Mesothelial cell of epicardium (in vitro differentiated cells): ENCODE data around the gene HECTD4. TPM values are rescaled to one million over a fixed set of nuclear protein-coding genes. Genes with fewer than 3 reads are reported as not detected.

Source experiments
- DNase-seq, 2 experiments: peaks; one replicate each; pipeline ENCODE4 v3.0.0; 2021; ENCODE audit warnings: low spot score in 2 of 2; ENCODE audit not compliant: unreplicated experiment in 2 of 2
- H3K27ac Mint-ChIP-seq: 2 replicates; pipeline ENCODE4 v1.8.0; 2021; ENCODE audit warnings: mixed read lengths
- H3K27me3 Mint-ChIP-seq: 2 replicates; pipeline ENCODE4 v1.8.0; 2021; ENCODE audit warnings: low read depth, mixed read lengths
- H3K36me3 Mint-ChIP-seq: 2 replicates; pipeline ENCODE4 v1.8.0; 2021; ENCODE audit warnings: mixed read lengths
- H3K4me1 Mint-ChIP-seq: 2 replicates; pipeline ENCODE4 v1.8.0; 2021; ENCODE audit warnings: mixed read lengths
- H3K4me3 Mint-ChIP-seq: 2 replicates; pipeline ENCODE4 v1.8.0; 2021; ENCODE audit warnings: mild to moderate bottlenecking, moderate library complexity, mixed read lengths
- H3K9me3 Mint-ChIP-seq: 2 replicates; pipeline ENCODE4 v1.8.0; 2021; ENCODE audit warnings: mixed read lengths
- total RNA-seq: library from RNA; stranded (reverse); gene quantifications from 3 replicates; pipeline ENCODE4 v1.2.1, GENCODE V29; 2021
- TF ChIP-seq, protein P1 (sequence below): fragments of 200-600 bp; sonication (generic); IDR thresholded peaks from one replicate; pipeline ENCODE4 v1.5.0; 2021; ENCODE audit warnings: antibody characterized with exemption; ENCODE audit not compliant: unreplicated experiment

HECTD4 gene
- total RNA-seq, 1 donor from 2014 or later = 89.8 TPM

DNA sequence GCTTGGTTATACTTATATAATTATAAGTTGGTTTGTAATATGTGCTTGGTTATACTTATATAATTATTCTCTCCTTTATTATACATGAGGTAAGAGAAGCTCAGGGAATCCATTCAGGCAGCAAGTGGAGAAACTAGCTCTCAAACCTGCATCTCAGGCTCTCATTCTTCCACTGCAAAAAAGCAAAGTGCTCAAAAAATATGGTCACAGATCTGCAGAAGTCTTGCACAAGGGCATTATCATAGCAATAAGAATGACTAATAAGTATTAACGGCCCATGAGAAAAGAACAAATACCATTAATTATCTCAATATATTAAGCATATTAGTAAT lies 257.3 kb downstream of the HECTD4 start:
- no peak for DNase-seq
- TF ChIP-seq, protein P1, sequence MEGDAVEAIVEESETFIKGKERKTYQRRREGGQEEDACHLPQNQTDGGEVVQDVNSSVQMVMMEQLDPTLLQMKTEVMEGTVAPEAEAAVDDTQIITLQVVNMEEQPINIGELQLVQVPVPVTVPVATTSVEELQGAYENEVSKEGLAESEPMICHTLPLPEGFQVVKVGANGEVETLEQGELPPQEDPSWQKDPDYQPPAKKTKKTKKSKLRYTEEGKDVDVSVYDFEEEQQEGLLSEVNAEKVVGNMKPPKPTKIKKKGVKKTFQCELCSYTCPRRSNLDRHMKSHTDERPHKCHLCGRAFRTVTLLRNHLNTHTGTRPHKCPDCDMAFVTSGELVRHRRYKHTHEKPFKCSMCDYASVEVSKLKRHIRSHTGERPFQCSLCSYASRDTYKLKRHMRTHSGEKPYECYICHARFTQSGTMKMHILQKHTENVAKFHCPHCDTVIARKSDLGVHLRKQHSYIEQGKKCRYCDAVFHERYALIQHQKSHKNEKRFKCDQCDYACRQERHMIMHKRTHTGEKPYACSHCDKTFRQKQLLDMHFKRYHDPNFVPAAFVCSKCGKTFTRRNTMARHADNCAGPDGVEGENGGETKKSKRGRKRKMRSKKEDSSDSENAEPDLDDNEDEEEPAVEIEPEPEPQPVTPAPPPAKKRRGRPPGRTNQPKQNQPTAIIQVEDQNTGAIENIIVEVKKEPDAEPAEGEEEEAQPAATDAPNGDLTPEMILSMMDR = no peak
- H3K4me3 Mint-ChIP-seq = peak overlapping the region; percentile 85
- H3K27ac Mint-ChIP-seq = no peak overlapping the region
- no peaks in the 10 kb centered on the region for H3K9me3 Mint-ChIP-seq
- no peaks in the 10 kb centered on the region for H3K36me3 Mint-ChIP-seq
- H3K27me3 Mint-ChIP-seq = no peaks in the 10 kb centered on the region
- peaks cover 26% of the 10 kb centered on the region for H3K4me1 Mint-ChIP-seq

- no peaks in the 10 kb centered on the region for H3K36me3 Mint-ChIP-seq
- H3K4me3 Mint-ChIP-seq = no peak overlapping the region
- DNase-seq = no peak
- peak overlapping the region; percentile 12 for H3K27ac Mint-ChIP-seq
- H3K4me1 Mint-ChIP-seq = peaks cover 26% of the 10 kb centered on the region
- TF ChIP-seq, protein P1 = no peak
- H3K9me3 Mint-ChIP-seq = no peaks in the 10 kb centered on the region
- H3K27me3 Mint-ChIP-seq = no peaks in the 10 kb centered on the region
Observed at GRCh38 chr12:112122823-112123690, 259.2 kb downstream of the HECTD4 start.

GRCh38 chr12:112121780-112122565 lies 260.3 kb downstream of the HECTD4 start:
- DNase-seq = peak in 1 of 2 experiments; percentile 54
- TF ChIP-seq, protein P1 = no peak
- peak overlapping the region; percentile 54 for H3K27ac Mint-ChIP-seq

DNA sequence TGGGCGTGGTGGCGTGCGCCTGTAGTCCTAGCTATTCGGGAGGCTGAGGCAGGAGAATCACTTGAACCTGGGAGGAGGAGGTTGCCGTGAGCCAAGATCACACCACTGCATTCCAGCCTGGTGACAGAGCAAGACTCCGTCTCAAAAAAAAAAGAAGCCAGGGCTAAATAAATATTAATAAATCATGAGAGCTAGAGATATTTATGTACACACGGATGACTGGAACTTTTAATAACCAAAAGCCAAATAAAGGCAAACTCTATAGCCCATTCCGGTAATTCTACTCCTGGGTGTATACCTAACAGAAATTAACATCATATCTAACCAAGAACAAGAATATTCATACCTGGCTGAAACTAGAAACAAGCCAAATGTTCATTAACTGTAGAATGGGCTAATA lies 264.5 kb downstream of the HECTD4 start:
- Mint-ChIP-seq H3K4me3 (no peak overlapping the region), H3K27ac (no peak overlapping the region), H3K27me3 (no peaks in the 10 kb centered on the region), H3K4me1 (peaks cover 18% of the 10 kb centered on the region), H3K36me3 (no peaks in the 10 kb centered on the region), H3K9me3 (no peaks in the 10 kb centered on the region)
- TF ChIP-seq, protein P1 = no peak
- no peak for DNase-seq

More at GRCh38 chr12:112121780-112122565, 260.3 kb downstream of the HECTD4 start:
- Mint-ChIP-seq H3K4me3 (no peak overlapping the region), H3K27me3 (no peaks in the 10 kb centered on the region), H3K36me3 (no peaks in the 10 kb centered on the region), H3K9me3 (no peaks in the 10 kb centered on the region), H3K4me1 (peaks cover 25% of the 10 kb centered on the region)

- H3K9me3 Mint-ChIP-seq = no peaks in the 10 kb centered on the region
- no peaks in the 10 kb centered on the region for H3K27me3 Mint-ChIP-seq
- H3K4me1 Mint-ChIP-seq = peaks cover 11% of the 10 kb centered on the region
- peak overlapping the region; percentile 73 for H3K27ac Mint-ChIP-seq
- peak overlapping the region; percentile 10 for H3K4me3 Mint-ChIP-seq
- TF ChIP-seq, protein P1 = no peak
- DNase-seq = peak in 1 of 2 experiments; percentile 44
- no peaks in the 10 kb centered on the region for H3K36me3 Mint-ChIP-seq
Observed at GRCh38 chr12:112116232-112117060, 265.8 kb downstream of the HECTD4 start.
